ENCODE data around the gene WDSUB1.

WDSUB1 gene

GRCh38 chr2:159219394-159219998 lies 67.0 kb downstream of the WDSUB1 start:
- H3K4me2 ChIP-seq (ENCODE audit: low read length): no peak overlapping the region
- no peaks in the 10 kb centered on the region for H3K36me3 ChIP-seq (ENCODE audit: control insufficient read depth, low read length)
- no peaks in the 10 kb centered on the region for H3F3A ChIP-seq (ENCODE audit: control insufficient read depth, insufficient read depth)
- H3K9me3 ChIP-seq (ENCODE audit: control insufficient read depth, insufficient read depth, low read length): no peaks in the 10 kb centered on the region
- H3K79me2 ChIP-seq (ENCODE audit: control insufficient read depth, low read length): no peaks in the 10 kb centered on the region
- no peaks in the 10 kb centered on the region for H3K9me2 ChIP-seq (replicated peaks; ENCODE audit: control insufficient read depth, low read length)
- no peak overlapping the region for H3K27ac ChIP-seq (ENCODE audit: low read depth, low read length)
- no peaks in the 10 kb centered on the region for H4K20me1 ChIP-seq (ENCODE audit: control insufficient read depth, insufficient read depth, low read depth, low read length)
- TF ChIP-seq, protein P1, sequence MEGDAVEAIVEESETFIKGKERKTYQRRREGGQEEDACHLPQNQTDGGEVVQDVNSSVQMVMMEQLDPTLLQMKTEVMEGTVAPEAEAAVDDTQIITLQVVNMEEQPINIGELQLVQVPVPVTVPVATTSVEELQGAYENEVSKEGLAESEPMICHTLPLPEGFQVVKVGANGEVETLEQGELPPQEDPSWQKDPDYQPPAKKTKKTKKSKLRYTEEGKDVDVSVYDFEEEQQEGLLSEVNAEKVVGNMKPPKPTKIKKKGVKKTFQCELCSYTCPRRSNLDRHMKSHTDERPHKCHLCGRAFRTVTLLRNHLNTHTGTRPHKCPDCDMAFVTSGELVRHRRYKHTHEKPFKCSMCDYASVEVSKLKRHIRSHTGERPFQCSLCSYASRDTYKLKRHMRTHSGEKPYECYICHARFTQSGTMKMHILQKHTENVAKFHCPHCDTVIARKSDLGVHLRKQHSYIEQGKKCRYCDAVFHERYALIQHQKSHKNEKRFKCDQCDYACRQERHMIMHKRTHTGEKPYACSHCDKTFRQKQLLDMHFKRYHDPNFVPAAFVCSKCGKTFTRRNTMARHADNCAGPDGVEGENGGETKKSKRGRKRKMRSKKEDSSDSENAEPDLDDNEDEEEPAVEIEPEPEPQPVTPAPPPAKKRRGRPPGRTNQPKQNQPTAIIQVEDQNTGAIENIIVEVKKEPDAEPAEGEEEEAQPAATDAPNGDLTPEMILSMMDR (IDR thresholded peaks at IDR 0.05; ENCODE audit: low read depth, low read length, poor library complexity, severe bottlenecking): no peak
- no peak for TF ChIP-seq EZH2phosphoT487 (IDR thresholded peaks at IDR 0.05; ENCODE audit: borderline replicate concordance, low read length)
- no peak overlapping the region for H3K4me3 ChIP-seq (ENCODE audit: low read length)
- no peaks in the 10 kb centered on the region for H3K27me3 ChIP-seq (ENCODE audit: control insufficient read depth, low read length)
- H3K4me1 ChIP-seq (ENCODE audit: control insufficient read depth, low read length): no peaks in the 10 kb centered on the region

GRCh38 chr2:159218389-159218788 lies 68.1 kb downstream of the WDSUB1 start:
- Histone ChIP-seq H3K4me2 (ENCODE audit: low read length) (no peak overlapping the region), H3F3A (ENCODE audit: control insufficient read depth, insufficient read depth) (no peaks in the 10 kb centered on the region), H3K4me1 (ENCODE audit: control insufficient read depth, low read length) (no peaks in the 10 kb centered on the region), H4K20me1 (ENCODE audit: control insufficient read depth, insufficient read depth, low read depth, low read length) (no peaks in the 10 kb centered on the region), H3K27me3 (ENCODE audit: control insufficient read depth, low read length) (no peaks in the 10 kb centered on the region), H3K27ac (ENCODE audit: low read depth, low read length) (no peak overlapping the region), H3K79me2 (ENCODE audit: control insufficient read depth, low read length) (no peaks in the 10 kb centered on the region), H3K36me3 (ENCODE audit: control insufficient read depth, low read length) (no peaks in the 10 kb centered on the region), H3K9me2 (replicated peaks; ENCODE audit: control insufficient read depth, low read length) (no peaks in the 10 kb centered on the region), H3K4me3 (ENCODE audit: low read length) (no peak overlapping the region), H3K9me3 (ENCODE audit: control insufficient read depth, insufficient read depth, low read length) (no peaks in the 10 kb centered on the region)
- TF ChIP-seq, protein P1 (IDR thresholded peaks at IDR 0.05; ENCODE audit: low read depth, low read length, poor library complexity, severe bottlenecking): no peak
- no peak for TF ChIP-seq EZH2phosphoT487 (IDR thresholded peaks at IDR 0.05; ENCODE audit: borderline replicate concordance, low read length)

- Histone ChIP-seq H3K36me3 (ENCODE audit: control insufficient read depth, low read length) (no peaks in the 10 kb centered on the region), H3K9me3 (ENCODE audit: control insufficient read depth, insufficient read depth, low read length) (no peaks in the 10 kb centered on the region)
Measured at GRCh38 chr2:159217676-159218075, 68.8 kb downstream of the WDSUB1 start.

More at GRCh38 chr2:159217676-159218075, 68.8 kb downstream of the WDSUB1 start:
- H3K79me2 ChIP-seq (ENCODE audit: control insufficient read depth, low read length): no peaks in the 10 kb centered on the region
- TF ChIP-seq, protein P1 (IDR thresholded peaks at IDR 0.05; ENCODE audit: low read depth, low read length, poor library complexity, severe bottlenecking): no peak
- TF ChIP-seq EZH2phosphoT487 (IDR thresholded peaks at IDR 0.05; ENCODE audit: borderline replicate concordance, low read length): no peak
- no peaks in the 10 kb centered on the region for H3K27me3 ChIP-seq (ENCODE audit: control insufficient read depth, low read length)
- no peaks in the 10 kb centered on the region for H4K20me1 ChIP-seq (ENCODE audit: control insufficient read depth, insufficient read depth, low read depth, low read length)
- H3F3A ChIP-seq (ENCODE audit: control insufficient read depth, insufficient read depth): no peaks in the 10 kb centered on the region
- H3K9me2 ChIP-seq (replicated peaks; ENCODE audit: control insufficient read depth, low read length): no peaks in the 10 kb centered on the region
- H3K4me1 ChIP-seq (ENCODE audit: control insufficient read depth, low read length): no peaks in the 10 kb centered on the region
- no peak overlapping the region for H3K4me3 ChIP-seq (ENCODE audit: low read length)
- H3K27ac ChIP-seq (ENCODE audit: low read depth, low read length): no peak overlapping the region
- no peak overlapping the region for H3K4me2 ChIP-seq (ENCODE audit: low read length)
